Measurements from ENCODE around the gene ENGASE.

GRCh38 chr17:79043191-79043930 is 31.3 kb upstream of the ENGASE start:
- no peak for TF ChIP-seq ELF1 (IDR thresholded peaks at IDR 0.05)
- no peak for TF ChIP-seq EZH2phosphoT487 (IDR thresholded peaks at IDR 0.05; ENCODE audit: borderline replicate concordance, low read depth)
- no peak for TF ChIP-seq CTCF (IDR thresholded peaks at IDR 0.05)
- no peak for TF ChIP-seq SIN3A (IDR thresholded peaks at IDR 0.05; ENCODE audit: borderline replicate concordance, low read depth, low read length)
- no peak for TF ChIP-seq FOXJ3 (CRISPR knock-in tag; IDR thresholded peaks at IDR 0.05)
- no peak for TF ChIP-seq POLR2AphosphoS5 (IDR thresholded peaks at IDR 0.05; ENCODE audit: low read depth, low read length)
- TF ChIP-seq CHD2 (IDR thresholded peaks at IDR 0.05; ENCODE audit: low read length, partially characterized antibody): no peak
- no peak for TF ChIP-seq SMC3 (IDR thresholded peaks at IDR 0.05; ENCODE audit: low read depth, low read length)
- no peak for TF ChIP-seq JUND (IDR thresholded peaks at IDR 0.05)
- no peak for TF ChIP-seq EP300 (IDR thresholded peaks at IDR 0.05; ENCODE audit: borderline replicate concordance in 1 of 2, low read depth in 1 of 2, low read length in 1 of 2)
- no peak for TF ChIP-seq REST (IDR thresholded peaks at IDR 0.05; ENCODE audit: low read depth, low read length)
- TF ChIP-seq RCOR1 (IDR thresholded peaks at IDR 0.05; ENCODE audit: low read length): no peak
- no peak for TF ChIP-seq USF1 (IDR thresholded peaks at IDR 0.05; ENCODE audit: borderline replicate concordance, low read depth)
- no peak for TF ChIP-seq USF2 (IDR thresholded peaks at IDR 0.05; ENCODE audit: borderline replicate concordance, low read depth, low read length)
